Measurements from ENCODE around the gene GTF3C6.
A peak's percentile ranks its signal among the peaks of the same experiment; 100 is the strongest.
"Not testable (repeated sequence)": the region's sequence is repeated elsewhere in the genome, so short reads cannot be mapped to it uniquely, and the experiment has no call there.

The GTF3C6 gene

DNA sequence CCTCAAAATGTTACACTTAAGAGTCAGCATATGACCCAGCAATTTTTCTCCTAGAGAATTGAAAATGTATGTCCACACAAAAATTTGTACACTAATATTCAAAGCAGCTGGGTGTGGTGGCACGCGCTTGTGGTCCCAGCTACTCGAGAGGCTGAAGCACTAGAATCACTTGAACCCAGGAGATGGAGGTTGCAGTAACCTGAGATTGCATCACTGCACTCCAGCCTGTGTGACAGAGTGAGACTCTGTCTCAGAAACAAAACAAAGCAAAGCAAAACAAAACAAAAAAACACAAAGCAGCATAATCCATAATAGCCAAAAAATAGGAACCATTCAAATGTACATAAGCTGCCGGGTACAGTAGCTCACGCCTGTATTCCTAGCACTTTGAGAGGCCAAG, 21.7 kb downstream of the GTF3C6 start:
- no peak for DNase-seq

DNA sequence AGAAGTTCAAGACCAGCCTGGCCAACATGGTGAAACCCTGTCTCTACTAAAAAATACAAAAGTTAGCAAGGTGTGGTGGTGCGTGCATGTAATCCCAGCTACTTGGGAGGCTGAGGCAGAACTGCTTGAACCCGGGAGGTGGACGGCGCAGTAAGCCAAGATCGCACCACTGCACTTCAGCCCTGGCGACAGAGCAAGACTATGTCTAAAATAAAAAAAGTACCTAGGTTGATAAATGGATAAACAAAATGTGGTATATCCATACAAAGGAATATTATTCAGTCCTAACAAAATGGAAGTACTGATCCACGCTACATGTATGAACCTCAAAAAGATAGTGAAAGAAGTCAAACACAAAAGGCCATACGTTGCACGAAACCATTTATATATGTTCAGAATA, 22.1 kb downstream of the GTF3C6 start:
- no peak for DNase-seq

DNA sequence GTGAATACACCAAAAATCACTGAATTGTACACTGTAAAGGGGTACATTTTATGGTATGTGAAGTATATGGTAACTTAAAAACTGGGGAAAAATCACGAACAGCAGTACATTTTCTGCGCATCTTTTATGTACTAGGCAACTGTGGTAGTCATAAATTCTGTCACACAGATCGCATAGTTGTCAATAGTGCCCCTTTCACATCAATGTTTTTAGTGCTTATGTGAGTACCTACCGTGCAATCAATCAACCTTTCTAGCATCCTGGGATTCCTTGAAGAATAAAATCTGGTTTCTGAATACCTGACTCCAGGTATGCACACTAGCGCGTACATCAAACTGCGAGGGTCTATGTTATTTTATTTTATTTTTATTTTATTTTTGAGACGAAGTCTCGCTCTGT, 22.7 kb downstream of the GTF3C6 start:
- DNase-seq = no peak

DNA sequence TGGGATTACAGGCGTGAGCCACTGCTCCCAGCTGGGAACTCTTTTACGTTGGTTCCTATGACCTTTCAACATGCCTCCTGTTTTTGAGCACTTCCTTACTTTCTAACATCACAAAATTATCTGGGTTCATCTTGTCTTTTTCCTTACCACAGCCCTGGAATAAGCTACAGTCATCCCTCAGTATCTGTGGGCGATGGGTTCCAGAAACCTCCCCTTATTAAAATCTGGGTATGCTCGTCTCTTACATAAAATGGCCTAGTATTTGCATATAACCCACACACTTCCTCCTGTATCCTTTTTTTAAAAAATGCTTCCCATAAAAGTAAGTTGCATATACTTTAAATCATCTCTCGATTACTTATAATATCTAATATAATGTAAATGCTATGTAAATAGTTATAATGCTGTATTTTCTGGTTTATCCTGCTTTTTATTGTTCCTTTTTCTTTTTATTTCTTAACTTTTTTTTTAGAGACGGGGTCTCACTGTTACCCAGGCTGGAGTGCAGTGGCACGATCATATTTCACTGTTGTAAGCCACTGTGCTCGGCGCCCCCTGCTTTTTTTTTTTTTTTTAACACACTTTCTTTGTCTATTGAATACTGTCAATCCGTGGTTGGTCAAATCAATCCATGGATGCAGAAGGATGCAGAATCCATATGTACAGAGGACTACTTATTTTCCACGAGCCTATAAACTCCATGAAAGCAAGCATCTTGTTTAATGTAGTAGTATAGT, 32.5 kb downstream of the GTF3C6 start:
- DNase-seq = no peak

DNA sequence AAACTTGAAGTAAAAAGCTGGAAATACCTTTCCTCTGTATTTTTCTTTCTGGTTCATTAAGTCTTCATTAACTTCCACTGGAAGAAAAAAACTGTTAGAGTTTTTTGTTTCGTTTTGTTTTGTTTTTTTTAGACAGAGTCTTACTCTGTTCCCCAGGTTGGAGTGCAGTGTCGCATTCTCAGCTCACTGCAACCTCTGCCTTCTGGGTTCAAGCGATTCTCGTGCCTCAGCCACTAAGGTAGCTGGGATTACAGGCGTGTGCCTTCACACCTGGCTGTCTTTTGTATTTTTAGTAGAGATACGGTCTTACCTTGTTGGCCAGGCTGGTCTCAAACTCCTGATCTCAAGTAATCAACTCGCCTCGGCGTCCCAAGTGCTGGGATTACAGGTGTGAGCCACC, 38.2 kb downstream of the GTF3C6 start:
- no peak for DNase-seq

DNA sequence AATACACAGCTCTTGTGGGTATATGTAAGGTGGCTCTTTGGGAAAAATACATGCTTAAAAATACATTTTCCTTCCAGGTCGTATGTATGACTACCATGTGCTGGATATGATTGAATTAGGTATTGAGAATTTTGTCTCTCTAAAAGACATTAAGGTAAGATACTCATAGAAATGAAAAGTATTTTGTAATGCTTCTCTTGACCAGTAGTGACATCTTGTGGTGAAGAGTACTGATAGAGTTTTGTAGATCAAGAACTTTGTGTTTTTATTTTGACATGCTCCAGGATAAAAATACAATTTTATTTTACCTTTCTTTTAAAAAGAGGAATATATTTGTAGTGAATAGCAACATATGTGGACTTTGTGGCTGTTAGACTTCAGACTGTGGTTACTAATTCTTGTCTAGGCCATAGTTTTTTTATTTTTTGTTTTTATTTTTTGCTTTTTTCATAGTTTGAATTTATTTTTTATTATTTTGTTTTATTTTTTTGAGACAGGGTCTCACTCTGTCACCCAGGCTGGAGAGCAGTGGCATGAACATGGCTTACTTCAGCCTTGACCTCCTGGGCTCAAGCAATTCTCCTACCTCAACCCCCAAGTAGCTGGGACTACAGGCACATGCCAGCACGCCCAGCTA, 41.2 kb downstream of the GTF3C6 start:
- peak; percentile 7 for DNase-seq

DNA sequence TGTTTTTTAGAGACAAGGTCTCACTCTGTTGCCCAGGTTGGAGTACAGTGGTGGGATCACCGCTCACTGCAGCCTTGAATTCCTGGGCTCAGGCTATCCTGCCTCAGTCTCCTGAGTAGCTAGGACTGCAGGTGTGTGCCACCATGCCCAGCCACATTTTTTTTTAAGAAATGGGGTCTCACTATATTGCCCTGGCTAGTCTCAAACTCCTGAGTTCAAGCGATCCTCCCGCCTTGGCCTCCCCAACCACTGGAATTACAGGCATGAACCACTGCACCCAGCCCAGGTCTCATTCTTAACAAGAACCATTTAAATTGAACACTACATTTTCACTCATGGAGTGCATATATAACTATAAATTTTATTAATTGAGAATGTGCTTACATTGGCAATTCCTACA, 43.8 kb downstream of the GTF3C6 start:
- DNase-seq = no peak

DNA sequence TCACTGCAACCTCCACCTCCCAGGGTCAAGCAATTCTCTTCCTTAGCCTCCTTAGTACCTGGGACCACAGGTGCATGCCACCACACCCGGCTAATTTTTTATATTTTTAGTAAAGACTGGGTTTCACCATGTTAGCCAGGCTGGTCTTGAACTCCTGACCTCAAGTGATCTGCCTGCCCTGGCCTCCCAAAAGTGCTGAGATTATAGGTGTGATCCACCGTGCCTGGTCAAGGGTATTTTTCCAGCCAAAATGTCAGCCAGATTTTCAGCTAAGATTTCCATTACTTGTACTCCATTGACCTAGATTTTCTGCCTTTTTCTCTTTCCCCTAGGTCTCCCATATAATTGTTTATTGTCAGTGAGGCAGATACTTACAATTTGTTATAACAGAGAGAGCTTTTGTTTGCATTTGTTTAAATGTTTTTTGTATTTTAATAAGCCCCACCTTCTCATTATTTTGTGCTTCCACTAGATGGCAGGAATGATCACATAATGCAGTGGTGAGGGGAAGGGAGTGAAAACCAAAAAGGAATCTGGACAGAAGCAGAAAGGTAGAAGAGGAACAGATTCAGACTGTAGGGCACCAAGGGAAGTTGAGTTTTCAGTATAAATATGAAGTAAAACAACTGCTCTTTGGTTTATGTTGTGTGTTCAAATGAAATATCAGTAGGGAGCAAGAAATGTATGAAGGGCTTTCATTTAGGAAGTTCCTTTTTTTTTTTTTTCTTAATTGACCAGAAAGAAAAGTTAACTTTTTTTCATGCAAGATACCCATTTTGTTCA, 53.0 kb downstream of the GTF3C6 start:
- DNase-seq = peak; percentile 55

DNA sequence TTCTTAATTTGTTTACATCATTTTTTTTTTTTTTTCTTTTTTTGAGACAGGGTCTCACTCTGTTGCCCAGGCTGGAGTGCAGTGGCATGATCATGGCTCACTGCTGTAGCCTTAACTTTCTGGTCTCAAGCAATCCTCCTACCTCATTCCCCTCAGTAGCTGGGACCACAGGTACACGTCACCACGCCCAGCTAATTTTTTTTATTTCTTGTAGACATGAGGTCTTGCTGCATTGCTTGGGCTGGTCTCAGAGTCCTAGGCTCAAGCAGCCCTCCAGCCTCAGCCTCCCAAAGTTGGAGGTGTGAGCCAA, 53.6 kb downstream of the GTF3C6 start:
- DNase-seq = no peak

DNA sequence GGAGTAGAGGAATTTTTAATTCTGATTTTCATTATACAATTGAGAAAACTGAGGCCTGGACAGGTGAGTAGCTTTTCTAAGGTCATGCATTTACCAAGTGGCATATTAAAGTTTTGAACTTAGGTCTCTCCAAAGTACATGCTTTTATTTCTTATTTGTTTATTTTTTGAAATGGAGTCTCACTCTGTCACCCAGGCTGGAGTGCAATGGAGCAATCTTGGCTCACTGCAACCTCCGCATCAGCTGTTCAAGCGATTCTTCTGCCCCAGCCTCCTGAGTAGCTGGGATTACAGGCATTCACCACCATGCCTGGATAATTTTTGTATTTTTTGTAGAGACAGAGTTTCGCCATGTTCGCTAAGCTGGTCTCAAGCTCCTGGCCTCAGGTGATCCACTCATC, 54.0 kb downstream of the GTF3C6 start:
- not testable (repeated sequence) for DNase-seq

DNA sequence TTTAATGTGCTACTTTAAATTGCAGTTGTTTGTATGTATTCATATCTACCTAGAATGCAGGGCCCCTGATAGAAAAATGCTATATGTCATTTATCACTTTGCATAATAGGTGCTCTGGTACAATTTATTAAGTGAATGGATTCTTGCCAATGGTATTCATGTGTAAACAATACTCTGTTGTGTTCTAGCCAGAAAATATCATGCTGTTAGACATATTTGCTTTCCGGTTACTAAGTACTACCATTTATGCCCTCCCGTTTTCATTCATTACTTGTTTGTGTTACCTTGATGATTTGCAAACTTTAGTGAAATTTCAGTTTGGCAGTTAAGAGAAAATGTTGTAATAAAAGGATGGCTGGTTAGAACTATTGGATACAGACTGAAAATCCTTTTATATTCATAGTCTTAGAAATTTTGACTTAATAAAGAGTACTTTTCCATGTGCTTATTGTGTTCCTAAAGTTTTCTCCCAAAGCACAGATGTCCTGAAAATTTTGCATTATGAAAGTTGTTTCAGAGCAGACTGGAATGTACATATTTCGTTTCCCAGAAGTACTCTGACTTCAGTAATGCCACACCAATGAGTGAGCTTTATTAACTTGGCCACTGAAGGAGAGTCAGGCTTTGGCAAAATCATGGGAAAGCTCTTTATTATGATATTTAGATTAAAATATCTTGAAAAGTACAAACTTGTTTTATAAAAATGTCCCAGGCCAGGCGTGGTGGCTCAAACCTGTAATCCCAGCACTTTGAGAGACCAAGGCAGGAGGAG, 54.8 kb downstream of the GTF3C6 start:
- peak; percentile 56 for DNase-seq

DNA sequence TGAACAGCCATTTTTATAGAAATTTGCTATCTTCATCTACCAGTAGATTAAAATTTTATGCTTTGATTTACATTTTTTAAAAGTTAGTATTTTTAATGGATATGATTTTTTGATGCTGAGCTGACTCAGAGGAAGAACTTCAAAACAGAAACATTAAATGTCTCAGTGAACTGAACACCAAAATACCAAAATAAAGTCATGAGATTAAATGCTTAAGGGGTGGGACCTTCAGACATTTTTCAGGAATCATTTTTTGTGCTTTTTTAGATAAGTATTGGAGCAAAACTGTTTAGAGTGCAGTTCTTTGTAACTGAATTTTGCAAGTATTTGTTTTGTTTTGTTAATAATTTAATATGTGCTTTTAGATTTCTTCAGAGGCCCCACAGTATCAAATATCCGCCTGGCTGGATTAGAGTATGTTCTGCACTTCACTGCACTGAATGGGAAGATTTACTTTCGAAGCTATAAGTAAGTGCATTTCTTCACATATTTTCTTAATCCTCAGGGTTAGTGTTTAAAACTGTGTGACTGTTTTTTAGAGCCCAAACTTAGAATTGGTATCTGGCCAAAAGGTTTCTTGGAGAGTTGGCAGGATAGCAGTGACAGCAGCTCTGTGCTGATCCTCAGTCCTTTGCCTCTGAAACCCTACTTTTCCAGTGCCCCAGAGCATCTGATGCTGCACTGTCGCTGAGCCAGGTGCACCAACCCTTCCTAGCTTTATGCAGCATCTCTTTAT, 57.1 kb downstream of the GTF3C6 start:
- DNase-seq = no peak

DNA sequence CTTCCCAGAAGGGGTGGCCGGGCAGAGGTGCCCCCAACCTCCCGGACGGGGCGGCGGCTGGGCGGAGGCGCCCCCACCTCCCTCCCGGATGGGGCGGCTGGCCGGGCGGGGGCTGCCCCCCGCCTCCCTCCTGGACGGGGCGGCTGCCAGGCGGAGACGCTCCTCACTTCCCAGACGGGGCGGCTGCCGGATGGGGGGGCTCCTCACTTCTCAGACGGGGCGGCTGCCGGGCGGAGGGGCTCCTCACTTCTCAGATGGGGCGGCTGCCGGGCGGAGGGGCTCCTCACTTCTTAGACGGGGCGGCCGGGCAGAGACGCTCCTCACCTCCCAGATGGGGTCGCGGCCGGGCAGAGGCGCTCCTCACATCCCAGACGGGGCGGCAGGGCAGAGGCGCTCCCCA, 58.7 kb downstream of the GTF3C6 start:
- not testable (repeated sequence) for DNase-seq
